Activated CD4-positive, alpha-beta T cell treated with anti-CD3 and anti-CD28 coated beads for 4 hours (primary cell): ENCODE results near the gene CIB2.

Source experiments
- DNase-seq, 2 donors: peaks; one replicate each; pipeline ENCODE4 v3.0.0-alpha.2; 2020

The CIB2 gene

GRCh38 chr15:78149068-78149804 is 18.0 kb upstream of the CIB2 start, which contains the start of gene IDH3A:
IDH3A (plus strand) TSS chr15:78149362; CDS start chr15:78149404, 42 bp downstream.
- DNase-seq: peak; percentile 100

GRCh38 chr15:78148392-78149067 is 17.3 kb upstream of the CIB2 start:
- no peak for DNase-seq

- no peak for DNase-seq
These were observed 16.3 kb upstream of the CIB2 start for GRCh38 chr15:78147566-78147965.

- no peak for DNase-seq
These were observed 15.3 kb upstream of the CIB2 start for GRCh38 chr15:78146425-78147154.

- DNase-seq: no peak
These were observed 11.1 kb upstream of the CIB2 start for GRCh38 chr15:78142332-78142731.

- no peak for DNase-seq
These were observed 9.0 kb upstream of the CIB2 start for GRCh38 chr15:78140292-78140691.

- DNase-seq: no peak
These were observed 8.3 kb upstream of the CIB2 start for GRCh38 chr15:78139578-78139977.

- no peak for DNase-seq
These were observed 2.6 kb upstream of the CIB2 start for GRCh38 chr15:78133801-78134200.

- DNase-seq: no peak
These were observed 565 bp downstream of the CIB2 start for GRCh38 chr15:78130466-78131294.

- no peak for DNase-seq
These were observed 1.4 kb downstream of the CIB2 start for GRCh38 chr15:78129751-78130287.

GRCh38 chr15:78129077-78129750 is 2.0 kb downstream of the CIB2 start:
- no peak for DNase-seq

- DNase-seq: no peak
These were observed 3.4 kb downstream of the CIB2 start for GRCh38 chr15:78127882-78128281.

GRCh38 chr15:78125267-78125666 is 6.0 kb downstream of the CIB2 start:
- no peak for DNase-seq

- DNase-seq: no peak
These were observed 10.7 kb downstream of the CIB2 start for GRCh38 chr15:78120523-78120922.

- DNase-seq: no peak
These were observed 18.7 kb downstream of the CIB2 start for GRCh38 chr15:78112551-78112950.

GRCh38 chr15:78111788-78112187 is 19.5 kb downstream of the CIB2 start:
- DNase-seq: no peak

- no peak for DNase-seq
These were observed 20.2 kb downstream of the CIB2 start for GRCh38 chr15:78110916-78111475.

GRCh38 chr15:78110096-78110495 is 21.1 kb downstream of the CIB2 start:
- no peak for DNase-seq

GRCh38 chr15:78109156-78109555 is 22.1 kb downstream of the CIB2 start:
- DNase-seq: no peak

GRCh38 chr15:78108300-78109084 is 22.8 kb downstream of the CIB2 start:
- DNase-seq: peak; percentile 86 to 89

GRCh38 chr15:78107471-78107870 is 23.8 kb downstream of the CIB2 start:
- no peak for DNase-seq
